GM19351 (cell line): Measurements from ENCODE around the gene FRY.

Experiments
- ATAC-seq: cut with Tn5 transposase; IDR thresholded peaks from one replicate; pipeline ENCODE4 v1.9.1; 2021; ENCODE audit warnings: mild to moderate bottlenecking, moderate library complexity; ENCODE audit not compliant: unreplicated experiment

The FRY gene

DNA sequence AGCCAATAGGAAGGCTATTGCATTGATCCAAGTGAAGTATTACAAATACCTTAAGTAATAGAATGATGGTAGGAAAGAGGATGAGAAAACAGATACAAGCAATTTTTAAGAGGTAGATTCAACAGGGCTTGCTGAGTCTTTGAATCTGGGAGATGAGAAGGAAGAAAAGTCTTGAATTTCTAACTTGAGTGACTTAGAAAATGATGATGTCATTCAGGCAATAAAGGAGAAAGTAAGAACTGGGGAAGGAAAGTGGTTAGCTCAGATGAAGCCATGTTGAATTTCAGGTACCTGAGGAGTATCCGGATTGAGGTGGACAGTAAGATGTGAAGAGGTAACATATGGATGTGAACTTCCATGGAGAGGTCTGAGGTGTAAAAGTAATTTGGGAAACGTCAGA lies 15.5 kb upstream of the FRY start:
- ATAC-seq, result no peak

- ATAC-seq, result no peak
Observed at GRCh38 chr13:32016631-32017030, 14.9 kb upstream of the FRY start.

DNA sequence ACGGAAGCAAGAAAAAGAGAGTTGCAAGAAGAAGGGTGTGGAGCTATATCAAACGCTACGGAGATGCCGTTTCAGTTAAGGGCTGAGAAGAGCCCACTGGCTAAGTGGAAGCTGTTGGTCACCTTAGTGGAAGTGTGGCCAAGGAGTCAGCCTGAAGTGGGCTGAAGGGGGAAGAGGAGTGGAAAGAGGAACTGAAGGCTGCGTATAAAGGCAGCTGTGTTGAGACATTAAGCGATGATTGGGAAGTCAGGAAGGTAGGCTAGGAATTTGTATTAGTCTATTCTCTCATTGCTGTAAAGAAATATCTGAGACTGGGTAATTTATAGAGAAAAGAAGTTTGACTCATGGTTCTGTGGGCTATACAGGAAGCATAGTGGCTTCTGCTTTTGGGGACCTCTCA lies 14.1 kb upstream of the FRY start:
- ATAC-seq, result no peak

DNA sequence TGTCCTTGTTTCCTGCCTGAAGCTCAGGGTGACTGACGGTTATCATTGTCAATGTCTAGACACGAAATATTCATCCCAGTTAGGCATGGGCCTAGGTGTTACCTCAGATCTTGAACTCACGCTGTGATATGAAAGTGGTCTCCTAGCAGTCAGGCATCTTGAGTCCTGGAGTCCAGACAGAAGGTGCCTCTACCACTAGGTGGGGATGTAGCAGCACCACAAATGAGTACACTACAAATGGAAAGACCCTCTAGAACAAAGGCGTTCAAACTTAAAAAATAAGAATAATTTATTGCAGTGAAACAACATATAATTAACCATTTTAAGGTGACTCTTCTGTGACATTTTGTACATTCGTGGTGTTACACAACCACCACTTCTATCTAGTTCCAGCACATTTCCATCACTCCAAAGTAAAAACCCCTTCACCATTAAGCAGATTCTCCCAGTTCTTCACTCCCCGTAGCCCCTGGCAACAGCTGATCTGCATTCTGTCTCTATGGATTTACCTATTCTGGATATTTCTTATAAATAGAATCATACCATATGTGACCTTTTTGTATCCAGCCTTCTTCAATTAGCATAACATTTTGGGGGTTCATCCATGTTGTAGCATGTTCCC lies 11.9 kb upstream of the FRY start:
- peak; percentile 60 for ATAC-seq

- ATAC-seq, result no peak
Observed at GRCh38 chr13:32021785-32022184, 9.8 kb upstream of the FRY start.

DNA sequence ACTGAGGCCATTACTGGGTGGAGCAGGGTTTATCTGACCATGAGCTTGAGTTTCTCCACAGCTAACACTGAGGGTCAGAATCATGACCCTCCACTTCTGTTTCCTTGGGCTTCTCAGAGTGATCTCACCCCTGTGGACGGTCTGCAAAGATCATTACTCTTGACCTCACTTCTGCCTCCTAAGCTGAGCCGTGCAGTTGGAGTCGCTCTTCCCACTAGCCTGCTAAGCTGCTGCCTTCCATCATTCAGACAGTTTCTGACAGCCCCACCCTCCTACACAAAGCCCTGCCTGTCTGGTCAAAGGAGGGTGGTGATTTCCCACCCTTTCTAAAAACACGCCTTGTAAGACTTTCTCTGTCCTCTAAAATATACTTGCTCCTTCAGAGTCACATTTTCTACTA lies 9.3 kb upstream of the FRY start:
- no peak for ATAC-seq

DNA sequence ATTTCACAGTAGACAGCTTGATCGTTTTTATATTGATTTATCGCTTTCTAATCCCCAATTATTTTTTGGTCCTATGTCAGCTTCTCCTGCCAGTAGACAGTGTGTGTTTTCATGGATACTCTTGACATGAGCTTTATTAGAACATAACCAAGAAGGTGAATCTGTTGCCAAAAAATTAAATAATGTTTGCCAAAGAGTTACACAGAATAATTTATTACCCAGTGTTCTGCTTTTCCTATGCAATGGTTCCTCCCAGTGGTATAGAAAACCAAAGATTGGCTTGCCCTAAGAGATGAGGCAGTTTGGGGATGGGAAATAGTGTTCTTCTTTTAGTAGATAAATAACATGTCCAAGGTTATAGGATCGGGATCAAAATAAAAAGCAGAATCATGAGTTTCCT lies 8.5 kb upstream of the FRY start:
- ATAC-seq, result no peak

GRCh38 chr13:32023698-32024097 lies 7.9 kb upstream of the FRY start:
- no peak for ATAC-seq

DNA sequence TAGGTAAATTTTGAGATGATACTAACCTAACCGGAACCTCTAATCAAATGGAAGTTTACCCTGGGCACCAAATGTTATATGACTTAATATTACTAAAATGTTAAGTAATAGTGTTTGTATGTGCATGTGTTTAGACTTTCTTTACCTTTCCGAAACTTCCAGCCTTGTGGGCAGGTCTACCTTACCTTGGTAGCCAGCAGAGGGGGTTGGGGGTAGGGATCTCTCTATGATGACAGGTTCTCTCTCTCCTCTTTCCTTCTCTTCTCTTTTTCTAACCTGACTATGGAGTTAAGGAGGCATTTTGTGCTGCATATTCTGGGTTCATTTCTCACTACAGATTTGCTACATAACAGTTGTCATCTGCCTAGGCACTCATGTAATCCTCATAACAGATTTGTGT lies 6.8 kb upstream of the FRY start:
- ATAC-seq, result no peak

- no peak for ATAC-seq
Observed at GRCh38 chr13:32025730-32026129, 5.8 kb upstream of the FRY start.

DNA sequence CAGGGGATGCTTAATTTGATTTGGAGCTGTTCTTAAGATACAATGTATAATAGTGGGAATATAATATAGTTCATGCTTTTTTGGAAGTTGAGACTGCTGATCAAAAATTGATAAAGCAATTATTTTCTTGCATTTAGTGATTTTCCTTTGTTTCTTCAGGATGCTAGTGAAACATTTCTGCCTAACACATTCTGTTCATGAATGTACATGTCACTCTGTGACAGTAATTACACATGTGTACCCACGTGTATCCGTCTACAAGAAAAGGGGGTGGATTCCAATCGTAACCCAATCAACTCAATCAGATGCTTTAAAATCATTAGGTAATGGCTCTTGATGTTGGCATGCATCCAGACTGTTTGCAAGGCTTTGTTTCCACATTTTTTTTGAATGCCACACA lies 5.0 kb upstream of the FRY start:
- no peak for ATAC-seq

DNA sequence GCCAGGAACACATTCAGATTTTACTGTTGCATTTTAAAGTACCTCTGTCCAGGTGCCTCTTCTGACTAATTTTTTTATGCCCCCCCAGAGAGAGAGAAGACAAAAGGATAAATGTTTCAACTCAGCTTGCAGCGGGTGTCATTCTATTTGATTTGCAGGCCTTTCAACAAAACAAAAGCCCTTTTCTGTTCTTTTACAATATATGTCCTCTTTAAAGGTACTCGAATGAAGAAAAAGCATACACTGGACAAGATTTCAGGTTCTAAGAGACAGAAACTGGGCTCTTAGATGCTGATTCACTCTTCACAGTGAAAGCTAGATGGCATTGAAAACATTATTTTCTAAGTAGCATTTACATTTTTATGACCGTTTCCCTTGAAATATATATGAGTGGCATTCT lies 2.9 kb upstream of the FRY start:
- ATAC-seq, result no peak

- ATAC-seq, result no peak
Observed at GRCh38 chr13:32029684-32030083, 1.9 kb upstream of the FRY start.

DNA sequence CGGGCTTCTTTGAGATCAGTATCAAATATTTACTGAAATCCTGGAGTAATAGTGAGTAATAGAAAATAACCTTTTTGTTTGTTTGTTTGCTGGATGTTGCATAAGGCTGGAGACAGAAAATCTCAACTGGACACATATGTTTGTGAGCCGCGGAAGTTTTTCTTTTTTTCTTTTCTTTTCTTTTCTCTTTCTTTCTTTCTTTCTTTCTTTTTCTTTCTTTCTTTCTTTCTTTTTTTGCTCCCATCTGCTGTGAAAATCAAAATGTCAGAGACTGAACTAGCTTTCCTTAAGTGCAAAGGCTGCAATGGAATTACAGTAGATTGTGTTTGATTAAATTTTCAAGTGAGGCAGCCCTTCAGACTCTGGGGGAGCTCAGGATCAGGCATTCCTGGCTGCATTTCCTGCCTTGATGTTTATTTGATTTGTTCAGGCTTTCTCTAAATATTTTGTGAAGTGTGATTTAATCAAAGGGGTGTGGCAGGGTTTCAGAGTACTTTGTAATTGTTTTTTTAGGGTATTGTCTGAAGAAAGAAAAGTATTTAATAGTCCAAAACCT lies 319 bp downstream of the FRY start:
- no peak for ATAC-seq

DNA sequence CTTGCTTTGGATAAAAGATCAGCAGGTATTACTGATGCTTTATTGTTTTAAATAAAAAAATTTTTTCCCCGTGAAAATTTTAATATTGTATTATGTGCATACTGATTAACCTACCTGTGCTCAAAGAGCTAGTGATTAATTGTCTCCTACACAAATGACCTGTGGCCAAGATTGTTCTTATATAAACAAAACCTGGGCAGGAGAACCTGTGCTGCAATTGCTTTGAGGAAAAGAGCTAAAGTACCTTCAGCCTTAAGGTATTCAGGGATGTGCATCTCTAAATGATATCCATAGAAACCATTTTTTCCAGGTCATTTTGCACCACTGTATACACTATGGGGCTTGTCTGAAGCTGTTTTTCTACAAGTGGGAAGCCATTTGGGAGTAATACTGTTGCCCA lies 1.2 kb downstream of the FRY start:
- no peak for ATAC-seq

- no peak for ATAC-seq
Observed at GRCh38 chr13:32033744-32034143, 2.2 kb downstream of the FRY start.

GRCh38 chr13:32035716-32036115 lies 4.1 kb downstream of the FRY start:
- ATAC-seq, result no peak

- no peak for ATAC-seq
Observed at GRCh38 chr13:32036126-32036695, 4.6 kb downstream of the FRY start.

- ATAC-seq, result no peak
Observed at GRCh38 chr13:32036757-32037156, 5.2 kb downstream of the FRY start.

DNA sequence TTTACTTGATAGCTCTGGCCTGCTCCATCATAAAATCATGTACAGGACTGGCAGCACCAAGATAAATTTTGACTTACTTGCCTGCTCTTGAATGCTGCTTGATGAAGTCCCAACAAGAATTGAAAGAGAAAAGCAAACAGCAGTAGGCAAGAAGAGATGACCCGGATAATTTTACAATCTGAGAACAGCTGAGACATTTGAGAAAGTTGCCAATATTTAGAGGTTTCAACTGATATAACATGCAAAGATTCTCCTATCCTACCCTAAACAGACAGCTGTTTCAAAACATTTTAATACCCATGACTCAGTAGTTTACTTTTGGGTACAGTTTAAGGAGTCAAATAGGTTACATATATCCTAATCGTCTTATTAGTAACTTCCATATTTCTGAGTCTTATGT lies 5.9 kb downstream of the FRY start:
- no peak for ATAC-seq

- no peak for ATAC-seq
Observed at GRCh38 chr13:32038343-32038742, 6.8 kb downstream of the FRY start.

DNA sequence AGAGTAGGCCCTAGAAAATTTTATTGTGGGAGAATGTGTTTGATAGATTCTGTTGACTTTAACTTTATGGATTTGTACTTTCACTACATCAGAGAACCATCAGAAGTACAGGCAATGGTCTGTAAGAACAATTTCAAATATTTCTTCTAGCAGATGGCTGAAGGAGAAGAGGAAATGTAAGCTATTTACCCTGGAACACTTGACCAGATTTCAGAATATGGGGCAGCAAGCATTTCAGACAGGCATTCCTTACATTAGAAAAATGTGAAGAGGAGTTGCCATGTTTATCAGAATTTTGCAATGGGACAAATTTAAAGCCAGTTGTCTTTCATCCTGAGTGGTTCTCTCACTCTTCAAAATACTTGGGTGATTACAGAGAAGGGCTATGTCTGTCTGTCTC lies 7.5 kb downstream of the FRY start:
- ATAC-seq, result no peak

DNA sequence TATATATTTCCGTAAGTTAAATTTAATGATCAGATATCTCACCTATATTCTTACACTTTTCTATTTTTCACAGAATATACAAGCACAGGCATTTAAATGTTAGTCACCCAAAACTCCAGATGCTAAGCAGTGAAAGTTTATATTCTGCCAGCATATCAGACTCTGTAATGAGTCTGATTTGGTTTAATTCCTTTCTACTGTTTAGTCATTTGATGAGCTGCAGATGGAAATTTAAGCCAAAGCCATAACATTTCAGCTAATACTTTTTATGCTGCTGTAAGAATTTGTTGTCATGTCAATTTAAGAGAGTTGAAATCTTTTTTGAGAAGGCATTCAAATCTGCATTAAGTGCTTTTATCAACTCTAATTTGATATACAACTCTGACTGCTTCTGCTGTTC lies 8.0 kb downstream of the FRY start:
- ATAC-seq, result no peak
